Thyroid gland (tissue), 4 donors: ENCODE data around the gene MAGEL2.

Source experiments
- CTCF ChIP-seq, 6 experiments: fragments of 200-600 bp in 3 of 6; fragments of 450-650 bp in 3 of 6; sonication (generic) in 3 of 6; IDR thresholded peaks; one replicate each; pipeline ENCODE4 v1.5.1; 2016 to 2019; ENCODE audit warnings: antibody characterized with exemption in 6 of 6, mild to moderate bottlenecking in 2 of 6, inconsistent platforms in 1 of 6, moderate library complexity in 1 of 6
- POLR2A ChIP-seq, 2 donors: fragments of 450-650 bp; IDR thresholded peaks; one replicate each; pipeline ENCODE4 v1.6.1; 2017; ENCODE audit warnings: antibody characterized with exemption in 2 of 2, mild to moderate bottlenecking in 2 of 2, moderate library complexity in 1 of 2

DNA sequence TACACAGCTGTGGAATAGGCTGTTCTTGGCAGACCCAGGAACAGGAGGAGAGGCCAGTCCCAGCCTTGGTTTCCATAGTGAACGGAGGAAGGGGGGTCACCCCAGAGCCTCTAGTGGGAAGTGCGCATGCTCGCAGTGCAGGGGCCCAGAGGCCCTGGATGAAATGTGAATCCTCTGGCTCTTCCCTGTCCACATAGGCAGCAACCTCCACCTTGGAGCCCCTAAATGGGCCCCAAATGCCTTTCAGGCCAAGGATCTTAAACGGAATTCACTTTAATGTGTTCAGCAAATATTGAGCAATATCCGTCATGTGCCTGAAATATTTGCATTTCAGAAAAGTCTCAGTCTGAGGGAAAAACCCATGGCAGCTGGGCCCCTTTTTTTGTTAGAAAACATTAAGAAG is 42.8 kb upstream of the MAGEL2 start:
- no peak for TF ChIP-seq CTCF (IDR thresholded peaks at IDR 0.05)
- peak in 1 of 2 donors; percentile 21 for TF ChIP-seq POLR2A (IDR thresholded peaks at IDR 0.05)
